HG03439 (cell line): Measurements from ENCODE around the gene RPE65.
"Not testable (repeated sequence)": the region's sequence is repeated elsewhere in the genome, so short reads cannot be mapped to it uniquely, and the experiment has no call there.

Experiments used
- ATAC-seq: cut with Tn5 transposase; IDR thresholded peaks from one replicate; pipeline ENCODE4 v1.9.1; 2021; ENCODE audit warnings: mild to moderate bottlenecking, moderate library complexity; ENCODE audit not compliant: unreplicated experiment

RPE65 gene

DNA sequence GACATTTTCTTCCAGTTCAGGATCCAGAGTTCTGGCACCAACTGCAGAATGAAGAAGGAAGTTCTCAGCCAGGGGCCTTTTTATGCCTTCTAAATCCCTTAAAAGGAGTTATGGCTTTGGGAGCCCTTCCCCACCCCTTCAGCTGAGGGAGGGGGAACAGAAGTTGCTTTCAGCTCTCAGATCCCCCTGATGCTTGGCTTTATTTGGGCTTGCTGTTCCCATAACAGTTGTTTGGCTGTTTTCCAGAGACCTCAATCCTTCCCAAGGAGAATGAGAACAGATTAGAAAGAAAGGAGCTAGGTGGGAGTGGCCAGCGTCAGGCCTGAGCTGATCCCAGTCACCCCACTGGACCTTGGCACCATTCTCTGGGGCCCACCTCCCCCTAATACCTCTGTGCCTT lies at the start of gene RPE65:
Gene RPE65 (minus strand): TSS at position 54 of the 400 bp plus-strand sequence. CDS start 49 bp downstream, at position 5.
- no peak for ATAC-seq

DNA sequence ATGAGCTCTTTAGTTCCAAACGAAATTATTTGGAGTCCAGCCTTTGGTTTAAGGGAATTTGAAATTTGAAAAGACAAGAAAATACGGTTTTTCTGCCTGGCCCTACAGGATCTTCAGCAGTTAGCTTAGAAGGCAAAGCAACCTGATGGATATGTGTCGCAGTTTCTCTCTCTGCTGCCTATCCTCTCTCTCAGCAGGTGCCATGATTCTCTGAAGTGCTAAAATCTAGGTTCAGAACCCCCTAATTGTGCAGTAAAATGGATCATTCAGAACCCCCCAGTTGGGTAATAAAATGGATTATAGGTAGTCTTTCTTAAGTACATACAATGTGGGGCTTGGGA lies 47.6 kb upstream of the RPE65 start:
- ATAC-seq, result peak; percentile 4

- peak; percentile 98 for ATAC-seq
These were observed 47.1 kb upstream of the RPE65 start, which contains the start of gene DEPDC1 for GRCh38 chr1:68496680-68497357. Gene DEPDC1 (minus strand): TSS chr1:68497082. CDS start chr1:68496999, 83 bp downstream.

GRCh38 chr1:68495968-68496679 lies 46.4 kb upstream of the RPE65 start:
- ATAC-seq, result peak; percentile 25

GRCh38 chr1:68495532-68495931 lies 45.8 kb upstream of the RPE65 start:
- ATAC-seq, result no peak

- no peak for ATAC-seq
These were observed 43.4 kb upstream of the RPE65 start for GRCh38 chr1:68493193-68493592.

DNA sequence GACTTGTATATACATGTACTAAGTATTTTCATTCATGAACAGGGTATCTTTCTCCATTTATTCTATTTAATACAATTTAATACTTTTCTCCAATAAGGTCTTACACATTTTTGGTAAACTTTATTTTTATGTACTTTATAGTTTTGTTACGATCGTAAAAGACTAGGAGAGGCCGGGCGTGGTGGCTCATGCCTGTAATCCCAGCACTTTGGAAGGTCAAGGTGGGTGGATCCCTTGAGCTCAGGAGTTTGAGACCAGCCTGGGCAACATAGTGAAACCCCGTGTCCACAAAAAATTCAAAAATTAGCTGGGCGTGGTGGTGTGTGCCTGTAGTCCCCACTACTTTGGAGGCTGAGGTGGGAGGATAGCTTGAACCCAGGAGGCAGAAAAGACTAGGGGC lies 42.5 kb upstream of the RPE65 start:
- ATAC-seq, result not testable (repeated sequence)

GRCh38 chr1:68490046-68490651 lies 40.4 kb upstream of the RPE65 start:
- no peak for ATAC-seq

DNA sequence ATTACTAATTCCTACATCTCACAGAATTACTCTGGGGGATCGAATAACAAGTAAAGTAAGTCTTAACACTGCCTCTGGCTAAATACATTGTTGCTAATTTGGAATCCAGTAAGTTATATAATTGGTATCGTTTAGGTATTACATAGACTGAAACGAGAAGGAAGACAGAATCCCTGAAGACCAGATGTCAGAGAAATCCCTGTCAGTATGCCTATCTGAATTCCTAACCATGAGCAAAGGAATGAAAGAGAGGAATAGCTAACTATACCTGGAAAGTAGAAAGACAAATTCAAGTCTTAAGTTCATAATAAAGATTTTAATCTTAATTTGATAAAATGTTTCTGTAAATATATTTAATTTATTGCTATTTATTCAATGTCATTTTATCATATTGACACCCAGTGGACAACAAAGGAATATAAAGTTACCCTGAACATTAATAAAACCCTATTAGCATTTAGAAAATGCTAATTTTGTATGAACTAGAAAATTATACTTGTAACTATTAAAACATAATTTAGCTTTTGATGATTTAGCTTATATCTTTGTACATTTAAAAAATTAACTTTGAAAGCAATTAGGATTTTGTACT lies 35.8 kb upstream of the RPE65 start:
- no peak for ATAC-seq

- no peak for ATAC-seq
These were observed 34.9 kb upstream of the RPE65 start for GRCh38 chr1:68484618-68485017.

- ATAC-seq, result no peak
These were observed 31.3 kb upstream of the RPE65 start for GRCh38 chr1:68481041-68481440.

GRCh38 chr1:68479501-68479900 lies 29.7 kb upstream of the RPE65 start:
- ATAC-seq, result no peak

DNA sequence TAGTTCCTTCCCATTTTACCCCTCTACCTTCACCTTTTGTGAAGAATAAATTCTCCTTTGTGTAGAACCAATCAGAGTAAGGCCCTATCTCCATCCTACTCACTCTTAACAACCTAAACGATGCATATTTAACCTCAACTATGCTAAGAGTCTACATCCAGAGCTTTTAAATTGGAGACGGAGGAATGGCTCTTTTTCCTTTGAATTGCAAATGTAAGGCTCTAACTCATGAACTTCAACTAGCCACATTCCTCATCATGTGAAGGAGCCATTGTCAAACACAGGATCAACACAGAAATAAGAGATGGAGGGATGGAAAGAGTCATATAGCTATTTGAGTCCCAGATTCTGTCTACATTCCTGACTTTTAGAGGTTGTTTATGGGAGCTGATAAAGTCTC lies 28.9 kb upstream of the RPE65 start:
- no peak for ATAC-seq

- ATAC-seq, result not testable (repeated sequence)
These were observed 26.9 kb upstream of the RPE65 start for GRCh38 chr1:68476626-68477025.

DNA sequence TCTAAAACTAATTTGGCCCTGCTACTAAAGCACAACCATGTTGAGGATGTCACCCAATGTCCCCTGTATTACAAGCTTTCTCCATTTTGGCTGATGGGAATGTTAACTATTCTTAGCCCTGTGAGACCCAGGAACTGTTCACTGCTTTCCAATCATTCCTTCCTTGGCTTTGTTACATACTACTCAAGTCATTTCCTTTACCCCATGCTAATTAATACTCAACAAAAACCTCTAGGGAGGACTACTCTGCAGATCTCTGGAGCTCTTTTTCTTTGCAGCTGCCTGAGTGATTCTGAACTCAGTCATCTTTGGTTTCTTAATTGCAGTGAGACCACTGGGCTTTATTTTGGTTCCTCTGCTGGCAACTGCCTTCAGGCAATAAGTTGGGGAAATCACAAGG lies 23.3 kb upstream of the RPE65 start:
- no peak for ATAC-seq

DNA sequence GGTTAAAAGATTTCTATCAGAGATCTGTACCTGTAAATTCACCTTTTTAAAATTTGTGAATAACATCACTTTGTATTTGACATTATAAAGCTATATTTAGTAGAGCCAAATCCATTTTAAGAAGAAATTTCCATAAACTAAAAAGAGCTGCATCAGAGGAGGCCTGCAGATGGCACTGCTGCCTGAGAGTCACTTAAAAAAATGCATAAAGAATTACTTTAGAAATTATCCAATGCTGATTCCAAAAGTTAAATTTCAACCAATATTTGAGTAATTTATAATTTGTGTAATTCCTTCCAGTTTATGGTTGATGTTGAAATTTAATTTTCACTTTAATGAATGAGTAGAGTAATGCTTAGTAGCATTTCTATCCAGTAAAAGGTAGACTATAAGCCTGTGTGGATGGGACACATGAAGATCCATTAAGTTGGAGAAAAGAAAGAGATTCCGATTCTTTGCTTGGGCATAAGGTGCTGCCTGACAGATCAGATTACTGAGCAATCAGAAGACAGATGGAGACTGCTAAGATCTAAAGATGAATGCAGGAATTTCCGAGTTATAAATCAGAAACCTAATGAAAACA lies 20.7 kb upstream of the RPE65 start:
- ATAC-seq, result no peak

GRCh38 chr1:68464891-68465290 lies 15.1 kb upstream of the RPE65 start:
- ATAC-seq, result no peak

DNA sequence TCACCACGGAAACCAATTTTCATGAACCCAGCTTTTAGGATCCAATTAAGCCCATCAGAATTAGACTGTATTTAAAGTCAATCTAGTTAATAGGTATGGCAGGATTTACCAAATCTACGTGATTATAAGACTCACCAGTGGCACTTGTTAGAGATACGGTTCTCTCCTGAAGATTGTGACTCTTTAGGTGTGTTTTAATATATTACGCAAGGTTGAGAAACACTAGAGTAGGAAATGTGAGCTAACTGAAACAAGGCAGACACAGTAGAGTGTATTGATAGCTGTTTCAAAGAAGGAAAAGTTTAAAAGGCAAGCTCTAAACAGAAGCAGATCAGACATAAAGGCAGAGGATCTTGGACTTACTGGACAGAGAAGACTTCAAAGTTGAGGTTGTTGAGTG lies 11.2 kb upstream of the RPE65 start:
- no peak for ATAC-seq

- no peak for ATAC-seq
These were observed 10.0 kb upstream of the RPE65 start for GRCh38 chr1:68459796-68460195.

DNA sequence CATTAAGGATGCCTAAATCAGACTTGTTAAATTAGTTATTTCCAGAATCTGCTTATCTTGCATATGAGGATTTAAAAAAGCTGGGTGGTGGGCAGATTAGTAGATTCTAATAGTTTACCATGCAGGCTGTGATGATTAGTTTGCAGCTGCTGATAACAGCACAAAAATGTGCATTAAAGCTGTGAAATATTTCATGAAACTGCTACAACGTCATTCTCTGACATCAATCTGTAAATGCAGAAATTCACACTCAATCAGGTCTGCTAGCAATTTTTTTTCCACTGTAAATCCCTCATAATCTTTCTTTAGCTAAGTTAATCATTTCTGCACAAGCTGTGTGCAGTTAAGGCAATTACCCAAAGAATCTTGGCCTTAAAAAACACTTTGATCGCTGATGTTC lies 9.3 kb upstream of the RPE65 start:
- no peak for ATAC-seq

GRCh38 chr1:68456202-68456601 lies 6.4 kb upstream of the RPE65 start:
- no peak for ATAC-seq
